ENCODE measurements around the gene RGS10.

- TF ChIP-seq, protein P1, sequence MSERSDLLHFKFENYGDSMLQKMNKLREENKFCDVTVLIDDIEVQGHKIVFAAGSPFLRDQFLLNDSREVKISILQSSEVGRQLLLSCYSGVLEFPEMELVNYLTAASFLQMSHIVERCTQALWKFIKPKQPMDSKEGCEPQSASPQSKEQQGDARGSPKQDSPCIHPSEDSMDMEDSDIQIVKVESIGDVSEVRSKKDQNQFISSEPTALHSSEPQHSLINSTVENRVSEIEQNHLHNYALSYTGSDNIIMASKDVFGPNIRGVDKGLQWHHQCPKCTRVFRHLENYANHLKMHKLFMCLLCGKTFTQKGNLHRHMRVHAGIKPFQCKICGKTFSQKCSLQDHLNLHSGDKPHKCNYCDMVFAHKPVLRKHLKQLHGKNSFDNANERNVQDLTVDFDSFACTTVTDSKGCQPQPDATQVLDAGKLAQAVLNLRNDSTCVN (tag by site-specific recombination; optimal IDR thresholded peaks at IDR 0.05), result no peak
- no peak for TF ChIP-seq CTCF (tag by site-specific recombination; IDR thresholded peaks at IDR 0.05)
- TF ChIP-seq ZNF623 (tag by site-specific recombination; IDR thresholded peaks at IDR 0.05), result no peak
Measured at GRCh38 chr10:119535305-119535704, 7.2 kb downstream of the RGS10 start.

Data from HEK293 (cell line).